ENCODE data around the gene TLL2. TPM values are rescaled to one million over a fixed set of nuclear protein-coding genes. Genes with fewer than 3 reads are reported as not detected.

TLL2 gene
- total RNA-seq, 1 experiment from 2014 or later, result 0.44 TPM

DNA sequence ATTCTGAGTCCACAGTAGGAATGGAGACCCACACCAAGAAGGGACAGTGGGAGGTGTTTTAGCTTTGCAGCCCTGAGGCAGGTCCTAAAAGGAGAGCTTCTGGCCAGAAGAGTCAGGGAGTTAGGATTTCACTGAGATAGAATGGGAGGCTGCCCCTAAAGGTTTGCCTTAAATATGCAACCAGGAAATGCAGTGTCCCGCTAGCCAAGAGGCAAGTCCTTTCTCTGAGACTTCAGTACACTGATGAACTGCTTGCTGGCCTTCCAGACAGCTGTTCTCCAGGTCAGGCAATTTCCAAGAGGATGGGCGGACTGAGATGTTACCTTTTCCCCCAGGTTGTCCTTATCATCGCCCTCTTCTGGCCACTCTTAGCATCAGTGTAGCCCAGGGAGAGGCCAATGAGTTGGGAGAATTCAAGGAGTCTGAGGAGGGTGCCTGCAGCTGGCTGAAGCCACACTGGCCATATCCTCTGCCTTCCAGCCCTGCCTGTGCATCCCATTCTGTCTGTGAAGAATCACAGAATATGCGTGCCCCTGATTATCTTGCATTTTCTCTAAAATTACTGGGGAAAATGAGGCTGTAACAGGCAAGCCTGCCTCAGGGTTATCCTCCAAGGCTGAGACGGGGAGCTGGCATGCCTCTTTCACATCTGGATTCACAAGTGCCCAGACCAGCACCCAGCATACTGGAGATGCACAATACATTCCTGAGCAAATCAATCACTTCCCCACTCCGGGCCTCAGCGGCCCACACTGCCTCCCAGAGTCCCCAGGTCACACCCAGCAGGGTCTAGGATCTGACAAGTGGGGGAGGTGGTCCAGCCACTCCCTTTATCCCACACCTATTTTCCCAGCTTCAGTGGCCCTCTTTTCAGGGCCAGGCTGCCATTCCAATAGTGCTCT is 2.4 kb downstream of the TLL2 start:
- in situ Hi-C loops (cut with HindIII; ENCODE audit: low sequenced_read_pairs), result no loop called here

DNA sequence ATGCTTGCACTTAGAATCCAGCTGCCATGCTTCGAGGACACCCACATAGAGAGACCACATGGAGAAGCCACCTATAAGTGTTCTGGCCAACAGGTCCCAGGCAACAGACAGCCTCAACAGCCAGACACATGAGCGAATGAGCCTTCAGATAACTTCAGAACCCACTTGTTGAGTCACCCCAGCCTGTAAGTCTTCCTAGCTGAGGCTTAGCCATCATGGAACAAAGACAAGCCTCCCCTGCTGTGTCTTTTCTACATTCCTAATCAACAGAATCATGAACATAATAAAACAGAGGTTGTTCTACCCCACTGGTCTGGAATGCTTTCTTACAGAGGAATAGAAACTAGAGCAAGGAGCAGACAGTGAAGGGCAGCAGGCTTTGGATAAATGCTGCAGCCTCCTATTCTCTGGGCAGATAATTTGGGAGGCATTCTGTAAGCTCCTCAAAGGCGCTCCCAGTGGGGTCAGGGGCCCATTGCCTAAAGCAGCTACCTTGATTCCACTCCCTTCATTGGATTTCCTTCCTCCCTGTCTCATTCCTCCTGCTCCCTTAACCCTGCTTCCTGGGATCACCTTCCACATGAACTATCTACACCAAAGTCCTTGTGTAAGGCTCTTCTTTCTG is 4.6 kb downstream of the TLL2 start:
- DNase-seq (ENCODE audit: low spot score), result no peak
- in situ Hi-C loops (cut with HindIII; ENCODE audit: low sequenced_read_pairs), result no loop called here

More for the DNA sequence above, 2.4 kb downstream of the TLL2 start:
- DNase-seq (ENCODE audit: low spot score), result peak; percentile 45

DNA sequence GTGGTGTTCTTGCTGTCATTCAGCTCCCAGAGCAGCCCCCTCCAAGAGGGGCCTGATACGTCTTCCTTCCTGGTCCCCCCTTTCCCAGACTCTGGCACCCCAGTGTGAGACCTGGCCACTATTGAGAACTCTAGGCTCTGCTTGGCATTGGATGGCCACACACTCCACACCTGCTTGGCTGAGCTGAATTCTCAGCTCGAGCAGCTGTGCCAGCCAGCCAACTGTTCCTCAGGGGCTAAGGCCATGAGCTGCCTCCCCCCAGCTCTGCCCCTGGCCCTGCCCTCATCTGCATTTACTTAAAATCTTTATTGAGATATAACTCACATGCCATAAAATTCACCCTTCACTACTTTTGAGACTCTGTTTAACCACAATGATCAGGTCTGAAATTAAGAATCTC is 6.7 kb downstream of the TLL2 start:
- DNase-seq (ENCODE audit: low spot score), result no peak
- in situ Hi-C loops (cut with HindIII; ENCODE audit: low sequenced_read_pairs), result no loop called here

DNA sequence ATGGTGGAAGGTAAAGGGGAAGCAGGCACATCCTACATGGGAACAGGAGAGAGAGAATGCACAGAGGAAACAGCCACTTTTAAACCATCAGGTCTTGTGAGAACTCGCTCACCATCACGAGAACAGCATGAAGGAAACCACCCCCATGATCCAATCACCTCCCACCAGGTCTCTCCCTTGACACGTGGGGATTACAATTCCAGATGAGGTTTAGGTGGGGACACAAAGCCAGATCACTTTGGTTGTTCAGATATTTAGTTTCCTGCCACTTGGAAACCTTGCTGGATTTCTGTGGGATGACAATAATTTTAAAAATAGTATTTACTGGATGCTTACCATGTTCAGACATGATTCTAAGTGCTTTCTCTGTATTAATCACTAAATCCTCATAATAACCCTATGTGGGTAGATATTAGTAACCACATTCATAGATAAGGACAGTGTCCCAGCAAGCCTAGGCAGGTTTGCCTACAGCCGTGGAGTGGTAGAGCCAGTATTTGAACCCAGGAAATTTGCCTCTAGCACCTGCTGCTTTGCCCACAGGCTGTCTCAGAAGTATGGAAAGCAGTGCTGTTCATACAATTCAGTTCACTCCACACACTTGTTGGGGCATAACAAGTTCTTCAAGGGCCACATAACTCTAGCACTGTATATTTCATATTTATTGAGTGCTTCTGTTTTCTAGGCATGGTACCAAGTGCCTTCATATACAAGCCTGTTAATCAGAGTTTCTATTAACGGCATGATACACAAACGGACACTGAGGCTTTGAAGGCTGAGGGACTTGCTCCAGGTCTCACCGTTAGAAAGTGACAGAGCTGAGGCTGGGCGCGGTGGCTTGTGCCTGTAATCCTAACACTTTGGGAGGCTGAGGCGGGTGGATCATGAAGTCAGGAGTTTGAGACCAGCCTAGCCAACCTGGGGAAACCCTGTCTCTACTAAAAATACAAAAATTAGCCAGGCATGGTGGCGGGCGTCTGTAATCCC is 8.3 kb downstream of the TLL2 start:
- no peak for DNase-seq (ENCODE audit: low spot score)
- in situ Hi-C loops (cut with HindIII; ENCODE audit: low sequenced_read_pairs), result no loop called here

DNA sequence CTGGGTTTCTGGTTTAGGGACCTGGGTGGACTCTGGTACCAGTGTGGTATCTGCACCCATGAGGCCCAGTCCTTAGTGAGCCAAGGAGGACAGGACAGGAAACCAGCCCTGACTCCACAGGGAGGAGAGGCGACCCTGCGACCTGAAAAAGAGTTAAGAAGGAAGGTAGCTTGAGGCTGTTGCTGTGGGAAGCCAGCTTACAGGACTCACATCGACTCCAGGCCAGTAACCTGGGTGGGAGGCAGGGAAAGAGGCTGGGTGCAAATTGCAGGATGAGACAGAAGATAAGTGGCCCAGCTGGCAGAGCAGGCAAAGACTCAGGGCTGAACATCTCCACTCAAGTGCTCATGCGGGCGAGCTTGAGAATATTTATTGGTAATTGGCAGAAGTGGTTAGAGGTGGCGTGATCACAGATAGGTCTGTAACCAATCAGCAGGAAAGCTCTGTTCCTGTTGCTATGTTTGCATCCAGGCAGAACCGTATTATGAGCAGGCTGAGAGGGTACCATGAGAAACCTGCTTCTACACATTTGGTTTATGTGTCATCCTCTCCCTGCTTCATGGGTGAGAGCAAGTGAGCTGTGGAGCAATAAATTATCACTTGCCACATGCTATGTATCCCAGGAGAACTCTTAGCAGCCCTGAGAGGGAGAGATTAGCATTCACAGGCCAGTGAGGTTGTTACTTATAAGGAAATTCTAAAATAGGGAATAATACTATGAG is 11.0 kb downstream of the TLL2 start:
- in situ Hi-C loops (cut with HindIII; ENCODE audit: low sequenced_read_pairs), result no loop called here
- DNase-seq (ENCODE audit: low spot score), result no peak

DNA sequence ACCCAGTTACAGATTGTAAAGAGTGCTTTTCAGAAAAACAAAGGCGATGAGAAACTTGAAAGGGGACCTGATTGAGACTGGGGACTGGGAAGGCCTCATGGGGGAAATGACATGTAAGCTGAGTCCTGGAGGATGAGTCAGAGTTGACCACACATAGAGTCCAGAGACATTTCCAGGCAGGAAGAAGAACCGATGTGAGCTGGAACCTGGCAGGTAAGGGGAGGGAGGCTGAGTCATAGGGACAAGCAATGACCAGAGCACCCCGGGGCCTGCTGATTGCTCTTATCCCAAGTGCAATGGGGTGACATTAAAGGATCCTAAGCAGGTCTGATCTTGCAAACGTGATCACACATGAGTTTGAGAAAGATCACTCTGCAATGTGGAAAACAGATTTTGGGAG is 11.7 kb downstream of the TLL2 start:
- in situ Hi-C loops (cut with HindIII; ENCODE audit: low sequenced_read_pairs), result no loop called here
- DNase-seq (ENCODE audit: low spot score), result no peak

DNA sequence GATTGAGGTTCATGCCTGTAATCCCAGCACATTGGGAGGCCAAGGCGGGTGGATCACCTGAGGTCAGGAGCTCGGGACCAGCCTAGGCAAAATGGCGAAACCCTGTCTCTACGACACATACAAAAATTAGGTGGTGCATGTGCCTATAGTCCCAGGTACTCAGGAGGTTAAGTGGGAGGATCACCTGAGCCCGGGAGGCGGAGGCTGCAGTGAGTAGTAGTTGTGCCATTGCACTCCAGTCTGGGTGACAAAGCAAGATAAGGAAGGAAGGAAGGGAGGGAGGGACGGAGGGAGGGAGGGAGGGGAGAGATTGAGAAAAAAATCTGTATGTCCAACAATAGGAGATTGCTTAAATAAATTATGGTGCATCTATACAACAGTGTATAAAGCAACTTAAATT is 13.2 kb downstream of the TLL2 start:
- DNase-seq (ENCODE audit: low spot score), result no peak
- in situ Hi-C loops (cut with HindIII; ENCODE audit: low sequenced_read_pairs), result no loop called here

DNA sequence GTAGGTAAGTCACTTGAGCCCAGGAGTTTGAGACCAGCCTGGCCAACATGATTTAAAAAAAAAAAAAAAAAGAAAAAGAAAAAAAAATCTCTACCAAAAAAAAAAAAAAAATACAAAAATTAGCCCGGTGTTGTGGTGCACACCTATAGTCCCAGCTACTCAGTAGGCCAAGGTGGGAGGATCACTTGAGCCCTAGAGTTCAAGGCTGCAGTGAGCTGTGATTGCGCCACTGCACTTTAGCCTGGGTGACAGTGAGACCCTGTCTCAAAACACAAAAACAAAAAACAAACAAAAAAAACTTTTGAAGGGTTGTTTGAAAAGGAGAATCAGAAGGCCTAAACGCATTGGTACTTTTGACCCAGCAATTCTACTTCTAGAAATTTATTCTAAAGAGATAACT is 13.7 kb downstream of the TLL2 start:
- in situ Hi-C loops (cut with HindIII; ENCODE audit: low sequenced_read_pairs), result no loop called here

DNA sequence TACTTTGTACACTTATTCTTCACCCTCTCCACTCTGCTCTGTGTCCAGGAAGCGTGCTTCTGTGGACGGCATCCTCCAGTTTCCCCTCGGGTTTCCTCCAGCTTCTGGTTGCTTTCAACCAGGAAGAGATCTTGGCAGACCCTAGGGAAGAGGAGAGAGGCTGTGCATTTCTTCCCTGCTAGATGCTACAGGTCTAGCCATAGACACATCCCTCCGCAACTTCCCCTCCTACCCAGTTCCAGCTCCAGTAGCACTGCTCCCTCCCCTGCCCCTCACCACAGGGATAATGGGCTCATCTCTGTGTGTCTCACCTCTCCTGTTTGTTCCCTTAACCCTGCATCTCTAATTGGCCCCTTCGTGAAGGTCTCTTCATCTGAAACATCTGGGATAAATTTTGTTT is 16.3 kb downstream of the TLL2 start:
- DNase-seq (ENCODE audit: low spot score), result no peak
- in situ Hi-C loops (cut with HindIII; ENCODE audit: low sequenced_read_pairs), result no loop called here

More for the DNA sequence above, 13.7 kb downstream of the TLL2 start:
- DNase-seq (ENCODE audit: low spot score), result no peak

DNA sequence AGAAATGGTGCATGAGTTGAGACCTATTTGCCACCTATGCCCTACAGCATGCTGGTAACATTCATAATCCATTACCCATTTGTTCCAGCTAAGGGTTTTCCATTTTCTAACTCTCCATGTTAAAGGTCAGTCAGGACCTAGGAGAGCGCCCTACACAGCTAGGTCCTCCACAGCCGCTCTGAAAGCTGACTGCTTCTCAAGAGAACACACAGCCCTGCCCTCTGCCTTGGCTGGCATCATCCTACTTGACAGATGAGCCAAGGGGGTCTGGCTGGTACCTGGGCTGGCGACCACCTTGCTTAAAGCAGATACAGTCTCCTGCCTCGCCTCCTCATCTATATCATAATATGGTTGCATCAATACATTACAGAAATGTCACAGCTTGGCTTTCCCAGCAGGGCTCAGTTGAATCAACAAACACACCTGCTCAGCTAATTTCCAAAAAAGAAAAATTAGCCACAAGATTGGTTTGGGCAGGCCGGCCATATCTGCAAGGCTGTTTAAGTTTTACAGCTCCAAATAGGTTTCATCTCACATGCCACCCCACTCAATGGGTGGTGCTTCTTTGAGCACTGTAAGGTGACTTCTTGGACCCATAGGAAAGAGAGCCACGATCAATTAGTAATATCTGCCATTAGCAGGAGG is 17.3 kb downstream of the TLL2 start:
- DNase-seq (ENCODE audit: low spot score), result no peak
- in situ Hi-C loops (cut with HindIII; ENCODE audit: low sequenced_read_pairs), result no loop called here

DNA sequence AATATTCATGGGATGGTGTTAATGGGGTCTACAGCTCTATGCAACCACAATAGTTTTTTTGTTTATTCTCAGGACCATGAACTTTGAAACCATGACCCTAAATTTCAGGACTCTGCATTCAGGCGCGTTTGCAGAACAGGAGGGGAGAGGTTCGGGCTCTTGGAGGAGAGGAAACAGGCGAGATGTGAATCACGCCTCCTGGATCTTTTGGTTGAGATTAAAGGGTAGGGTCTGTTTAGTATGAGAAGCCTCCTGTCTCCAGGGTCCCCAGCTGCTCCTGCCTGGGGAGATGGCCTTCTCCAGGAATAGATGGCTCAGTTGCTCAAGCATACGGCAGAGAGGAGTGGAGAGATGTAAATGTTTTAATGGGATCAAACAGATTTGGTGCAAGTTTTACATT is 18.2 kb downstream of the TLL2 start:
- no peak for DNase-seq (ENCODE audit: low spot score)
- in situ Hi-C loops (cut with HindIII; ENCODE audit: low sequenced_read_pairs), result no loop called here

DNA sequence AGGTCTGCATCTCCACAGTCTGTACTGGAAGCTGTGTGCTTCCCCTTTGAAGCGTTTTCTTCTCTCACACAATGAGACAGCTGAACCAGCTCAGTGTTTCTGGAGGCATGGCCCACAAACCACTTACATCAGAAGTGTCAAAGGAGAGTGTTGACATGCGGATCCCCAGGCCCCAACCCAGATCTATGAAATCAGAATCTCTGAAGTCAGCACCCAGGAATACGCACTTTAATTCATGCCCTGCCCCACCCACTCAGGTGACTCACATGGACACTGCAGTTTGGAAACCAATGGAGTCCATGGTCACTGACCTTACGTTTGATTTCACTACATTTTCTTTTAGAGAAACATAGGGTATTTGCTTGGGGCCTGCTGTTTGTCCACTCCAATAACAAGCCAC is 19.0 kb downstream of the TLL2 start:
- in situ Hi-C loops (cut with HindIII; ENCODE audit: low sequenced_read_pairs), result no loop called here
- DNase-seq (ENCODE audit: low spot score), result no peak

DNA sequence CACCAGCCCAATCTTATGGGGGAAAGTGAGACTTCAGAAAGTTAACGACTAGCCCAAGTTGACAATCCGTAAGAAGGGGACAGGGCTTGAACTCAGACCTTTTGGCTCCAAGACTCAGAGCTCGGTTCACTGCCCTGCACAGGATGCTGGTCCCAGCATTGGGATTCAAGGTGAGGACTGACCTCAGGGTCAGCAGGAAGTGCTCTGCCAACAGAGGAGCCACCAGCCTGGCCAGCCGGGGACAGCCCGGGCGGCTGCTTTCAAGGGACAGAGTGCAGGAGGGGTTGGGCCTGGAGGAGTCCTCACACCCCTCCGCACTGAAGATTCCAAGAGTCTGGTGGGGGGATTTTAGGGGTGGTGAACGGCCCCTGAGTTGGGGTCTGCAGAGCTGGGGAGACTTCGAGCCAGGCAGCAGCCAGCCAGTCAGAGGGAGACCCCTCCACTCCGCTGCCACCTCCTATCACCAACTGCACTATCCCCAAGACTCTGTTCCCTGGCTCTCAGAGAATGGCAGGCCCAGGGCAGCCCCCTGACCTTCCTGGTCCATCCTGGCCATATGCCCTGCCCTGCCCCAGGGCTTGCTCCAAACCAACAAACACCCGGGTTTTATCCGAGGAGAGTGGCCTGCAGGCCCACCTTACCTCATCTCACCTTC is 19.7 kb downstream of the TLL2 start:
- in situ Hi-C loops (cut with HindIII; ENCODE audit: low sequenced_read_pairs), result no loop called here
- no peak for DNase-seq (ENCODE audit: low spot score)

DNA sequence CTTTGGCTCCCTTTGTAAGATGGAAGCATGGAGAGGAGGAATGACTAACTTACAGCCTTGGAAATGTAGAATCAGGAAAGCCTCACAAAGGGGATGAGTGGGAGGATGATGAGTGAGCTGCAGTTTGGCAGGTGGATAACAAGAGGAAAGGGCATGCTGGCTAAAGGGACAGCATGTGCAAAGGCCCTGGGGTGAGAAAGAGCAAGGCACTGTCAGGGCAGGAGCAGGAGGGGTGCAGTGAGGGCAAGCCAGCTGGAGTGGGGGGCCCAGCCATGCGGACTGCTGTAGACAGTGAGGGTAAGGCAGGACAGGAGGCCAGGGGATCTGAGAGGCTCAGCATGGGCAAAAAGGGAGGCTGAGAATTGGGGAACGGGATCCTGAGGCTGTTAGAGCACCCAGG is 20.5 kb downstream of the TLL2 start:
- in situ Hi-C loops (cut with HindIII; ENCODE audit: low sequenced_read_pairs), result no loop called here

DNA sequence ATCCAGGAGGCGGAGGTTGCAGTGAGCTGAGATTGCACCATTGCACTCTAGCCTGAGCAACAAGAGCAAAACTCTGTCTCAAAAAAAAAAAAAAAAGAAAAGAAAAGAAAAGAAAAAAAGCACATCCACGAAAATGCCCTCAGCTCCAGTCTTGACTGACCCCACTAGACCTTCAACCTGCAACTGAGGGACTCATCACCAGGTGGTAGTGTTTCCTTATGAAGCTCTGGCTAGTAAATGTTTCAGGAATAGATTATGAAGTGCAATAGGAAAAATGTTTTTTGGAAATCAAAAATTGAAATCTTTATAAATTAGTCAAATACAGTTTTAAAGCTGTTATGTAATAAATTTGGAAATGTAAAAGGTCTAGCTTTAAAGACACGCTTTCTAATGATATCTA is 22.4 kb downstream of the TLL2 start:
- no peak for DNase-seq (ENCODE audit: low spot score)
- in situ Hi-C loops (cut with HindIII; ENCODE audit: low sequenced_read_pairs), result no loop called here

More for the DNA sequence above, 20.5 kb downstream of the TLL2 start:
- no peak for DNase-seq (ENCODE audit: low spot score)

DNA sequence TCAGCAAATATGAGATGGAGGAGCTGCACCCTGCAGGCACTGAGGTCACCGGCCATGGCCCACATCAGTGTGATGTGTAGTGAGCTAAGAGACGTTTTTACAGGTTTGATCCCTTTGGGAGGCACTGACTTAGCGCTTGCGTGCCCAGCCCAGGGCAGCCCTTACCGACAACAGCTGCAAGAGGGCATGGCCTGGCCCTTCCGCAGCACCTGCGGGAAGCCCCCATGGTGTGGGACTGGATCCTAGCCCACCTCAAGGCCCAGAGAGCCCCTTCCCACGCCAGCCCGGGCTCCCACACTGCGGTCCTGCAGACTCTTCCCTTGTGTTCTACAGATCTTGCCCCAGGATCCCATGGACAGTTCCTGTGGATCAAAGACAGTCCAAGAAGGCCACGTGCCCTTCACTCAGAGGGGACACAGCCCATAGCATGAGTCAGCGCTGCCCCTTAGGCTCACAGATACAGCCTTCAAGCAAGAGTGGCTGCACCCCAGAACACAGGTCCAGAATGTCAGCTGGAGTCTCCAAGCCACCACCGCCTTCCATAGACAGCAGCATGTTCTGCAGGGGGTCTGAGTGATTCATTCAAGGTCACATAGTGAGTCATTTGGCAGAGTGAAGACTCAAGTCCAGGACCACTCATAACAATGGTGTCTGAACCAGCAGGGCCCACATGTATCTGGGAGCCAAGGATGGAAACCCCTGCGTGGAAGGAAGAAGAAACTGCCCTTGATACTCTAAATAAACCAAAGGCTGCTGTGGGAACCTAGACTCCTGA is 25.4 kb downstream of the TLL2 start:
- in situ Hi-C loops (cut with HindIII; ENCODE audit: low sequenced_read_pairs), result no loop called here

DNA sequence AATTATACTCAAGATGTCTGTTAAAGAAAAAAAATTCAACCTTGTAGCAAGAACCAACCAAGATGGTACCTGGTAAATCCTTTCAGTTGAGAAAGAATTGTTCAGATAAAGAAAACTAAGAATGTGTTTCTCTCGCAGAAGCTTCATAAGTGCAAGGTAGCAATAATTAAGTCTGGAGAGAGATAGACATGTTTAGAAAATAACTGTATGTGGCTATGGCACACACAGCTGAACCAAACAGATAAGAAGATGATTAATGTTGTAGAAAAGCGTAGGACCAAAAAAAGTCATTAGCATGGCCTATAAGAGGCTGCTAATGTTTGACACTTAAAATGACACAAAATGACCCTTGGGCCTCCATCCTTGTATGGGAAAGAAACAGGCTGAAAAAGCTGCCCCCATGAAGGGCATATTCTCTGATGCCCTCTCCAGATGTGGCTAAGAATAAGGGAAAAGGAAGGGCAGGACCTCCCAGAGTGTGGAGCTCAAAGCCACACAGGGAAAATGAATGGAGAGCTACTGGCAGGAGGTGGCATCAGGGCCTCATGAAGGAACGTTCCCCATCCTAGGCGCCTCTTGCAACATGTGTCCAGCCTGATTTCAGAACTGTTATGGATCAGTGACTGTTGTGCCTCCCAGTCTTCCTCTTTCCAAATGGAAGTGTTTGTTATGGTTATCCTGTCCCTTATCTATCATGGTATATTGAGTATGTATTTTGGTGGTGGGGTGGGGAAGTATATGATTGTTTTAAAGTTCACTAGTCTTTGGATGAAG is 30.7 kb downstream of the TLL2 start:
- in situ Hi-C loops (cut with HindIII; ENCODE audit: low sequenced_read_pairs), result no loop called here
- DNase-seq (ENCODE audit: low spot score), result no peak

More for the DNA sequence above, 25.4 kb downstream of the TLL2 start:
- no peak for DNase-seq (ENCODE audit: low spot score)

Data from G401 (cell line).